Cardiac ventricle fibroblast (primary cell): ENCODE measurements around the gene SIN3B. TPM values are rescaled to one million over a fixed set of nuclear protein-coding genes. Genes with fewer than 3 reads are reported as not detected.

Source experiments
- total RNA-seq: library from RNA; depleted of rRNA; stranded (reverse); fragments of >200 nt; gene quantifications from 2 replicates; pipeline ENCODE4 v1.2.3, GENCODE V29; 2015

Gene SIN3B
- 18.6 and 31.4 TPM in 2 replicates for total RNA-seq

GRCh38 chr19:16829010-16829821, at the start of gene SIN3B:
Gene SIN3B (plus strand): TSS chr19:16829398. CDS start chr19:16829421, 23 bp downstream.

GRCh38 chr19:16888629-16889365, 59.6 kb downstream of the SIN3B start, which contains the start of gene F2RL3:
Gene F2RL3 (plus strand): TSS chr19:16888999. CDS start chr19:16889190, 191 bp downstream.

Other genes with a start within 250 kb of the SIN3B start
- 5.3 and 7.4 TPM in 2 replicates for gene MED26, start 201.2 kb upstream of the SIN3B start, total RNA-seq
- 96.5 and 112 TPM in 2 replicates for gene SMIM7, start 169.3 kb upstream of the SIN3B start, total RNA-seq
- gene TMEM38A, start 168.3 kb upstream of the SIN3B start, total RNA-seq: 1.3 and 3.6 TPM in 2 replicates
- not detected in 2 replicates for gene NWD1, start 109.6 kb upstream of the SIN3B start, total RNA-seq
- 0.69 and 0.88 TPM in 2 replicates for gene F2RL3, start 59.6 kb downstream of the SIN3B start, total RNA-seq
- 0.49 and 2.1 TPM in 2 replicates for gene CPAMD8, start 197.4 kb downstream of the SIN3B start, total RNA-seq
- gene HAUS8, start 246.1 kb downstream of the SIN3B start, total RNA-seq: 1.9 and 3.9 TPM in 2 replicates
- gene MYO9B, start 246.4 kb downstream of the SIN3B start, total RNA-seq: 38.1 and 41.2 TPM in 2 replicates